Psoas muscle (tissue), 8 donors: ENCODE results near the gene INAFM2. TPM values are rescaled to one million over a fixed set of nuclear protein-coding genes. Genes with fewer than 3 reads are reported as not detected.

Source experiments
- ATAC-seq, 4 donors: fragments of 200-7000 bp; cut with Tn5 transposase; one replicate each; pipeline ENCODE4 v1.9.1; 2020; ENCODE audit warnings: moderate library complexity in 3 of 4, mild to moderate bottlenecking in 2 of 4
- DNase-seq, 2 donors: peaks; one replicate each; pipeline ENCODE4 v3.0.0-alpha.2; 2020
- H3K27ac ChIP-seq: fragments of 200-600 bp; one replicate; pipeline ENCODE4 v1.8.0; 2022
- H3K27me3 ChIP-seq, 3 donors: fragments of 200-600 bp in 1 of 3; one replicate each; pipeline versions ENCODE4 v1.6.1 to v1.8.0; 2013 to 2022; ENCODE audit warnings: low read length in 2 of 3, mild to moderate bottlenecking in 2 of 3, moderate library complexity in 1 of 3; ENCODE audit not compliant: insufficient read depth in 3 of 3
- H3K36me3 ChIP-seq, 2 donors: fragments of 200-600 bp in 1 of 2; one replicate each; pipeline versions ENCODE4 v1.6.1 to v1.8.0; 2013 to 2022; ENCODE audit warnings: low read depth in 1 of 2, mild to moderate bottlenecking in 1 of 2, moderate library complexity in 1 of 2; ENCODE audit not compliant: insufficient read depth in 1 of 2
- H3K4me1 ChIP-seq: fragments of 200-600 bp; one replicate; pipeline ENCODE4 v1.8.0; 2022
- H3K4me3 ChIP-seq: fragments of 200-600 bp; one replicate; pipeline ENCODE4 v1.8.0; 2022; ENCODE audit warnings: mild to moderate bottlenecking
- H3K9me3 ChIP-seq: fragments of 200-600 bp; one replicate; pipeline ENCODE4 v1.8.0; 2022
- WGBS, 3 donors: extraction: QIAGEN DNeasy Blood & Tissue Kit; methylation state at CpG; one replicate each; pipeline versions ENCODE4 v1.1.6 to v1.1.7; 2013; 5-methylcytosine and 5-hydroxymethylcytosine counted together
- intact Hi-C, 2 donors: fragments of 100-400 bp; cut with DNase I; formaldehyde crosslinking; loops; one replicate each; pipeline versions ENCODE4 v1.11.0 to v1.14.2; 2022
- polyA plus RNA-seq, 3 donors: library from polyadenylated mRNA; stranded (reverse); fragments of 200-250 nt; gene quantifications; one replicate each; pipeline ENCODE4 v1.2.3, GENCODE V29; 2013
- total RNA-seq, 4 donors: library from RNA; stranded (reverse); fragmentation: NEBNext Ultra II Directional in 2 of 4; extraction: Animal tissue kit (Norgen Biotek cat#: 25700) in 2 of 4; gene quantifications; one replicate each; pipeline versions ENCODE4 v1.2.1 to v1.2.4, GENCODE V29; 2021 to 2023
- TF ChIP-seq, protein P1 (sequence below): fragments of 200-600 bp; IDR thresholded peaks from one replicate; pipeline ENCODE4 v1.8.0; 2022; ENCODE audit warnings: antibody characterized with exemption
- donor health status: healthy with polysubstance abuse.
- donor health status: DM: no; HTN: no; CAD: no; lungs with moderate emphysema.
- donor health status: Bipolar disorder and iron deficiency.
- donor health status: healthy.
- donor health status: DM: yes; HTN: yes; CAD: no.
- donor health status: DM: no; HTN: no; CAD: no.
- donor health status: DM: no; HTN: no; CAD: no.
- donor health status: DM: yes; HTN: yes; CAD: no.

The INAFM2 gene
- total and polyA plus RNA-seq, 7 donors, result 5.8 to 32.4 (median 22.3) TPM

DNA sequence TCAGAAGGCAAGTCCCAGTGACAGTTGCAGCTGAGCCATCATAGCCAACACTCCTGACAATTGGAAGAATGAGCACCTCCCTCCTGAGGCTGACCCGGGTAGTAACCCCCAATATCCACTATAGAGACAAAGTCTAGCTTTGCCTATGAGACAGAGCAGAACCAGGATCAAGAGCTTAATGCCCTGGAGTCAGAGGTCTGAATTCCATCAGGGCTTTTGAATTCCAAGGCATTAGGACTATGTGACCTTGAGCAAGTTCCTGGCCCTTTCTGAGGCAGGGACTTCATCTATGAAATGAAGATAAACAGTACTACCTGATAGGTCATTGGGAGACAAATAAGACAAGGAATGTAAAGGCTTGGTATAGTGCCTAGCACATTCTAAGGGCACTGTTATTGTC, 3.1 kb upstream of the INAFM2 start:
- Histone ChIP-seq H3K4me1 (peaks cover 7% of the 10 kb centered on the region), H3K4me3 (no peak overlapping the region), H3K36me3 (no peaks in the 10 kb centered on the region), H3K9me3 (no peaks in the 10 kb centered on the region), H3K27me3 (no peaks in the 10 kb centered on the region), H3K27ac (no peak overlapping the region)
- no peak for ATAC-seq
- intact Hi-C loops, result loop anchor here (1.0 to 5.0 kb wide), 2 partner anchors 102 kb away; no protein-coding TSS in a partner anchor
- DNase-seq, result no peak
- WGBS, 3 donors, result 88 to 98% (median 96%) methylated on average over 1 of the region's 1 CpG
- TF ChIP-seq, protein P1, sequence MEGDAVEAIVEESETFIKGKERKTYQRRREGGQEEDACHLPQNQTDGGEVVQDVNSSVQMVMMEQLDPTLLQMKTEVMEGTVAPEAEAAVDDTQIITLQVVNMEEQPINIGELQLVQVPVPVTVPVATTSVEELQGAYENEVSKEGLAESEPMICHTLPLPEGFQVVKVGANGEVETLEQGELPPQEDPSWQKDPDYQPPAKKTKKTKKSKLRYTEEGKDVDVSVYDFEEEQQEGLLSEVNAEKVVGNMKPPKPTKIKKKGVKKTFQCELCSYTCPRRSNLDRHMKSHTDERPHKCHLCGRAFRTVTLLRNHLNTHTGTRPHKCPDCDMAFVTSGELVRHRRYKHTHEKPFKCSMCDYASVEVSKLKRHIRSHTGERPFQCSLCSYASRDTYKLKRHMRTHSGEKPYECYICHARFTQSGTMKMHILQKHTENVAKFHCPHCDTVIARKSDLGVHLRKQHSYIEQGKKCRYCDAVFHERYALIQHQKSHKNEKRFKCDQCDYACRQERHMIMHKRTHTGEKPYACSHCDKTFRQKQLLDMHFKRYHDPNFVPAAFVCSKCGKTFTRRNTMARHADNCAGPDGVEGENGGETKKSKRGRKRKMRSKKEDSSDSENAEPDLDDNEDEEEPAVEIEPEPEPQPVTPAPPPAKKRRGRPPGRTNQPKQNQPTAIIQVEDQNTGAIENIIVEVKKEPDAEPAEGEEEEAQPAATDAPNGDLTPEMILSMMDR, result no peak

DNA sequence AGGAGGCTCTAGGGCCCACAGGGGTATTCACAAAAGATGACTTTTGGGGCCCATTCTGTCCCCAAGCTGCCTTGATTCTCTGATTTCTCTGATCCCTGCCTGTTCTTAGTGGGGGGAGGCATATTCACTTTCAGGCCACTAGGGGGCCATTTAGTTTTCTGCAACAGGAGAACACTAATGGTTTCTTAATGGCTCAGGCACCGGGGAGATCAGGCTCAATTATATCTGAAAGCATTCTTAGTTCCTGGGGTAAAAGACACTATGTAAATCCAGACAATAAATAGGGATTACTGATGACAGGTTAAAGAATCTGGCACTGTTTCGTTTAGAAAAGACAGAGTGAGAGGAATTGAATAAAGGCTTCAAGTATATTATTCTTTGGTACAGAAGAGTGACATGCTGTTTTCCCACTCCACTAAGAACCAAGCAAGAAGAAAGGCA, 2.5 kb upstream of the INAFM2 start:
- no peak overlapping the region for H3K4me3 ChIP-seq
- no peaks in the 10 kb centered on the region for H3K9me3 ChIP-seq
- 0 to 3% (median 2%) methylated on average over 2 of the region's 2 CpGs for WGBS, 3 donors
- intact Hi-C loops, result loop anchor here (1.0 to 5.0 kb wide), 2 partner anchors 101 kb away; no protein-coding TSS in a partner anchor
- H3K4me1 ChIP-seq, result peaks cover 10% of the 10 kb centered on the region
- TF ChIP-seq, protein P1, result peak; percentile 90
- H3K36me3 ChIP-seq, result no peaks in the 10 kb centered on the region
- H3K27me3 ChIP-seq, result no peaks in the 10 kb centered on the region
- no peak for DNase-seq
- peak in 2 of 4 donors; percentile 32 to 55 for ATAC-seq
- peak overlapping the region; percentile 64 for H3K27ac ChIP-seq

DNA sequence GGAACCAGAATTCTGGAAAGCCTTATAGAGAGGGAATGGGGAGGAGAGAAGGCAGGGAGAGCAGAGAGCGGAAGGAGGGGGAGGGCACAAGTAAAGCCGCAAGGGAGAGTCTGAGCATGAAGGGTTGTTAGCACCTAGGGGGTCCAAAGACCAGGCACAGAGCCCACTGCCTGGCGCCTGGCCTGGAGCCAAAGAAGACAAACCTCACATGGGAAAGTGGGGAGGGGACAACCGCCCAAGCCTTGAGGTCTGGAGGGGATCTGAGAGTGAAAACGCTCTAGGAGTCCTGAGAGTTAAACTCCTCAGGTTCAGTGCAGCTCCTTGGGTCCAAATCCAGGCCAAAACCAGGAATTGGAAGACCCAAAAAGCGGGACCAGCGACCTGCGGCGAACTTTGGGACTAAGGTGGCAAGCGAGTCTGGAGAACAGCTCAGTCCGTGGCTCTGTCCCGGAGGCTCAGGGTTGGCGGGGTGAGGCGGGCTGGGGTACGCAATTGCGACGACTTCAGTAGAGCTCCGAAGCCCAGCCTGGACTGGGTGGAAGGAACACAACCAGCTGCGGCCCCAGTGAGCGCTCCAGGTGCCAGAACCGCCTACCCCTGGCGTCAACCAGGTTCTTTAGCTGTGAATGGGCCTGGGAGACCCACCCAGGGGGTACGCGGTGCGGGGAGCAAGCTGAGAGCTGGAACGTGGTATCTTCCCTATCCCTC, 807 bp upstream of the INAFM2 start:
- H3K36me3 ChIP-seq, result peaks cover 0 to 9% of the 10 kb centered on the region in 2 donors
- 51 to 52% (median 51%) methylated on average over 26 of the region's 26 CpGs for WGBS, 3 donors
- peak overlapping the region; percentile 61 for H3K4me3 ChIP-seq
- TF ChIP-seq, protein P1, result no peak
- peak overlapping the region; percentile 85 for H3K27ac ChIP-seq
- ATAC-seq (peak in 2 of 4 donors; percentile 21 to 30), DNase-seq (no peak)
- H3K9me3 ChIP-seq, result no peaks in the 10 kb centered on the region
- intact Hi-C loops, result loop anchor here (1.0 to 5.0 kb wide), 2 partner anchors 45 to 100 kb away; no protein-coding TSS in a partner anchor
- peaks cover 22% of the 10 kb centered on the region for H3K4me1 ChIP-seq
- no peaks in the 10 kb centered on the region for H3K27me3 ChIP-seq

DNA sequence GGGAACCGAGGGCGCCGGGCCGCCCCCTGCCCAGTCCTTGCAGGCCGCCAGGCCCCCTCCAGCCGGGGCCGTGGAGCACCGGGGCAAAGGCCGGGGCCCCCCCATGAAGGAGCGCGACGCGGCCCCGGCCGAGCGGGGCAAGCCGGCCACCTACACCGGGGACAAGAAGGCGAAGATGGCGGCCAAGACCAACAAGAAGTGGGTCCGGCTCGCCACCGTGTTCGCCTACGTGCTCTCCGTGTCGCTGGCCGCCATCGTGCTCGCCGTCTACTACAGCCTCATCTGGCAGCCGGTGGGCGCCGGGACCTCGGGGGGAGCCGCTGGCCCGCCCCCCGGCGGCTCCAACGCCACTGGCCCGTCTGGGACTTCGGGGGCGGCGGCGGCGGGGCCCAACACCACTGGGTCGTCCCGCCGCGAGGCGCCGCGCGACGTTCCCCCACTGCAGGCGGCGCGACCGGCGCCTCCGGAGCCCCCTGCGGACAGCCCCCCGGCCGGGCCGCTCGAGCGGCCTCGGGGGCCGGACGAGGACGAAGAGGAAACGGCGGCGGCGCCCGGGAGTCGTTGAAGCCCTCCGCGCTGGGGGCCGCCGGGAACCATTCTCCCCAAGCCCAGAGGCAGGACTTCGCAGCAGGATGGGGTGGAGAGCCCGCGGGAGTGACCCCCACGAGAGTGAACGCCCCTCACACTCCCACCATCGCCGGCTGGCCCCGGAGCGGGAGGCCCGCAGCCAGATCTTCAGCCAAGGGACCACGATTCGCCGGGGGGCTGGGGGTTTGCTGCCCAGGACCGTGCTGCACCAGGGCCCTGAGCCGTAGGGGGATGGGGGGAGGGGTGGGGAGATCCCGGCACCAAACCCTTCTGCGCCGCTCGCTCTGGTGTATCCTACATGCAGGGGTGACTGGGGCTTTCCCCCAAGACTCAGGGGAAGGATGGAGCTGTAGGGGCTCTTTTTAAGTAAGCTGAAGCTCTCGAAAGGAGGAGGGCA, 753 bp downstream of the INAFM2 start:
- Histone ChIP-seq H3K4me3 (peak overlapping the region; percentile 86), H3K27ac (peak overlapping the region; percentile 86), H3K36me3 (peaks cover 0 to 17% of the 10 kb centered on the region in 2 donors), H3K9me3 (no peaks in the 10 kb centered on the region), H3K4me1 (peaks cover 32% of the 10 kb centered on the region), H3K27me3 (no peaks in the 10 kb centered on the region)
- TF ChIP-seq, protein P1, result no peak
- intact Hi-C loops, result loop anchor here (1.0 to 5.0 kb wide), 2 partner anchors 43 to 98 kb away; no protein-coding TSS in a partner anchor
- ATAC-seq, result no peak
- DNase-seq, result peak in 1 of 2 donors; percentile 72
- 1 to 2% (median 1%) methylated on average over 64 to 101 of the region's 101 CpGs for WGBS, 3 donors
